MCF 10A (cell line): ENCODE results near the gene COG2. TPM values are rescaled to one million over a fixed set of nuclear protein-coding genes. Genes with fewer than 3 reads are reported as not detected.

Experiments used
- BruUV-seq: library from RNA; stranded (reverse); fragments of 400-500 nt; replicated peaks from 2 replicates; lab custom pipeline; 2021; lab: Mats Ljungman, UMichigan
- CTCF ChIA-PET: fragments of 300-600 bp; sonication (Branson Sonifier 250); formaldehyde crosslinking; extraction: SDS; loops from one replicate; lab custom pipeline; 2021; ENCODE audit warnings: antibody characterized with exemption, inconsistent platforms; lab: Yijun Ruan, JAX
- POLR2A ChIA-PET: fragments of 300-600, 350-650 bp; sonication (Branson Sonifier 250); formaldehyde crosslinking; extraction: SDS; loops from one replicate; lab custom pipeline; 2020; ENCODE audit warnings: antibody characterized with exemption, inconsistent platforms; lab: Yijun Ruan, JAX
- DNase-seq: peaks from one replicate; pipeline ENCODE4 v3.0.0-alpha.2; 2018; ENCODE audit not compliant: unreplicated experiment
- H3K27ac Mint-ChIP-seq: one replicate; pipeline ENCODE4 v1.8.0; 2022; ENCODE audit warnings: mild to moderate bottlenecking, low read depth, mixed read lengths; ENCODE audit not compliant: unreplicated experiment
- H3K27me3 Mint-ChIP-seq: one replicate; pipeline ENCODE4 v1.8.0; 2022; ENCODE audit warnings: mixed read lengths; ENCODE audit not compliant: insufficient read depth, unreplicated experiment
- H3K36me3 Mint-ChIP-seq: one replicate; pipeline ENCODE4 v1.8.0; 2022; ENCODE audit warnings: mild to moderate bottlenecking, moderate library complexity, mixed read lengths; ENCODE audit not compliant: insufficient read depth, unreplicated experiment
- H3K4me1 Mint-ChIP-seq: one replicate; pipeline ENCODE4 v1.8.0; 2022; ENCODE audit warnings: mixed read lengths; ENCODE audit not compliant: insufficient read depth, unreplicated experiment
- H3K4me3 Mint-ChIP-seq: one replicate; pipeline ENCODE4 v1.8.0; 2022; ENCODE audit warnings: mild to moderate bottlenecking, moderate library complexity, mixed read lengths; ENCODE audit not compliant: unreplicated experiment
- H3K9me3 Mint-ChIP-seq: one replicate; pipeline ENCODE4 v1.8.0; 2022; ENCODE audit warnings: mixed read lengths; ENCODE audit not compliant: unreplicated experiment
- intact Hi-C: fragments of 100-400 bp; cut with micrococcal nuclease; formaldehyde crosslinking; loops from 2 replicates; pipeline ENCODE4 v1.14.1; 2022
- total RNA-seq: library from RNA; stranded (reverse); gene quantifications from 2 replicates; pipeline ENCODE4 v1.2.3, GENCODE V29; 2022
- TF ChIP-seq, protein P1 (sequence below): fragments of 200-600 bp; IDR thresholded peaks from one replicate; pipeline ENCODE4 v1.8.0; 2022; ENCODE audit warnings: antibody characterized with exemption, mild to moderate bottlenecking; ENCODE audit not compliant: unreplicated experiment

COG2 gene
- total RNA-seq, 1 experiment from 2014 or later: 46.7 TPM

GRCh38 chr1:230701434-230701833, 59.2 kb downstream of the COG2 start:
- DNase-seq: no peak
- H3K27me3 Mint-ChIP-seq: peaks cover 14% of the 10 kb centered on the region
- H3K9me3 Mint-ChIP-seq: no peaks in the 10 kb centered on the region
- no peaks in the 10 kb centered on the region for H3K36me3 Mint-ChIP-seq
- BruUV-seq: no TSS peak
- TF ChIP-seq, protein P1, sequence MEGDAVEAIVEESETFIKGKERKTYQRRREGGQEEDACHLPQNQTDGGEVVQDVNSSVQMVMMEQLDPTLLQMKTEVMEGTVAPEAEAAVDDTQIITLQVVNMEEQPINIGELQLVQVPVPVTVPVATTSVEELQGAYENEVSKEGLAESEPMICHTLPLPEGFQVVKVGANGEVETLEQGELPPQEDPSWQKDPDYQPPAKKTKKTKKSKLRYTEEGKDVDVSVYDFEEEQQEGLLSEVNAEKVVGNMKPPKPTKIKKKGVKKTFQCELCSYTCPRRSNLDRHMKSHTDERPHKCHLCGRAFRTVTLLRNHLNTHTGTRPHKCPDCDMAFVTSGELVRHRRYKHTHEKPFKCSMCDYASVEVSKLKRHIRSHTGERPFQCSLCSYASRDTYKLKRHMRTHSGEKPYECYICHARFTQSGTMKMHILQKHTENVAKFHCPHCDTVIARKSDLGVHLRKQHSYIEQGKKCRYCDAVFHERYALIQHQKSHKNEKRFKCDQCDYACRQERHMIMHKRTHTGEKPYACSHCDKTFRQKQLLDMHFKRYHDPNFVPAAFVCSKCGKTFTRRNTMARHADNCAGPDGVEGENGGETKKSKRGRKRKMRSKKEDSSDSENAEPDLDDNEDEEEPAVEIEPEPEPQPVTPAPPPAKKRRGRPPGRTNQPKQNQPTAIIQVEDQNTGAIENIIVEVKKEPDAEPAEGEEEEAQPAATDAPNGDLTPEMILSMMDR: no peak
- no peaks in the 10 kb centered on the region for H3K4me1 Mint-ChIP-seq
- no peak overlapping the region for H3K4me3 Mint-ChIP-seq
- no peak overlapping the region for H3K27ac Mint-ChIP-seq
- CTCF ChIA-PET: no interaction called here
- POLR2A ChIA-PET: interaction anchor here (1.0 kb wide), 1 partner anchor 59 kb away, joined by 3 read pairs; the partner anchor contains the start of gene COG2
- intact Hi-C loops: no loop called here

DNA sequence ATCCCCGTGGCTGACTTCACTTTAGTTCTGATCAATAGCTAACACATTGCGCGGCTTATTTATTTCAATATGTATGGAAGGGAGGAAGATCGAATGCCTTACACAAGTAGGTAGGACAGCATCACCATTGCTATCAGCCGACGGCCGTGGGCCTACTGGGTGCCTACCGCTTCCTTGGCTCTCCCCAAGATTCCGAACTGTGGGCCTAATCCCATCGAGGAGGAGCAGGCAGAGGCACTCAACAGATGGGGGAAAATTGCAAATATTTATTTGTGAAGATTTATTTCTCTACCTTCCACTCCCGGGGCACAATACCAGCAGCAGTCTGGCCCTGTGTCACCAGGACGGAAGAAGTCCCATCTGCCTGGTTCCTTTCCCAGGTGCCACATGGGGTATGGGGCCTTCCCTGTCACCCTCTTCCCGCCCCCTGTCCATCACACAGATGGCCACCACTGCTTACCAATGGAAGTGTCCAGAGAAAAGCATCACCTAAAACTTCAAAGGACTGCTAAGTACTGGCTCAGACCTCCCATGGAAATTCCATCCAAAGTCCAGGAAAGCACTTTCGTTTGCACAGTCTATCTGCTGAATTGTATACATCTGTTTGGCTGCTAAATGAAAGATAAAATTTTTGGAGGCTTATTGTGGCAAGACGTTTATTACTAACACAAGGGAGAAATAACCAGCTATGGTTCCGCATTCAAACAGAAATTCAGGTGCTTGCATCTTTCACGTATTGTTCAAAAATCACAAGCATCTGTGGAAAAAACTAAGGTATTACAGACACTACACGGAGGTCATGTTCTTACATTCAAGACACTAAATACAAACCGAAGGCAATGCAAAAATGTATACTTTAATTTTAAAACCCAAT, 59.9 kb downstream of the COG2 start:
- TF ChIP-seq, protein P1: no peak
- H3K4me3 Mint-ChIP-seq: no peak overlapping the region
- CTCF ChIA-PET: interaction anchor here (0.6 kb wide), 1 partner anchor 17 kb away, joined by 3 read pairs; no protein-coding TSS in a partner anchor
- no peak overlapping the region for H3K27ac Mint-ChIP-seq
- no peaks in the 10 kb centered on the region for H3K36me3 Mint-ChIP-seq
- POLR2A ChIA-PET: interaction anchor here (0.7 to 1.0 kb wide), 2 partner anchors 59 to 350 kb away, joined by 3 read pairs; partner anchors contain the start of gene COG2
- no peak for DNase-seq
- no peaks in the 10 kb centered on the region for H3K9me3 Mint-ChIP-seq
- H3K27me3 Mint-ChIP-seq: peaks cover 14% of the 10 kb centered on the region
- BruUV-seq: no TSS peak
- no peaks in the 10 kb centered on the region for H3K4me1 Mint-ChIP-seq
- intact Hi-C loops: no loop called here

DNA sequence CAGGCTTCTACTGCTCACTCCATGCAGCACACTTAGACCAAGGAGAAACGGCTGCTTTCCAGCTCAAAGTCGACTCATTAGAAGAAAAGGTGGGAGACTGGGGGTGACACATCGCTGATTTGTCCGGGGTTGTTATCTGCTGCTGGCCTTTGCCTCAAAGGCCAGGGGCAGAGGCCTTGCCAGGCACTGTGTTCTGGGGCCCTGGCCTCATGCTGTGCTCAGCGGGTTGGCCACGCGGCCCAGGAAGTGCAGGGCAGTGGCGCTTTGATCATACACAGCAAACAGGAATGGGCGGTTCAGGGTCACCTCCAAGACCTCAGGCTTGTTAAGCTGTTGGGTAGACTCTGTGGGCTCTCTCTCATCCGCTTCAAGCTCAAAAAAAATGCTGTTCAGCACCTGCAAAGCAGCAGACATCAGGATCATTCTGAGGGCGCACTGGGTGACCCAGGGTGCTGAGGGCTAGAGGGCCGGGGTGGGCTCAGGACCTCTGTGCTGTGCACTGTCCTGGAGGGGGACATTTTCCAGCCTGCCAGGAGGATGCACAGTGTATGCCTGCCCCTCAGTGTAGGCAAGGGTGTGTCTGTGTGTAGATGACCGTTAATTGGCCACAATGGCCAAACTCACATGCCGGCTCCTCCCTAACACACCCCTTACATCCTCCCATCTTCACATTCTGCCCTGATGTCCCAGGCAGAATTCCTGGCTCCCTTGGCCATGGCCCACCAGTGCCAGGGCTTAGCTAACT, 60.8 kb downstream of the COG2 start:
- H3K27me3 Mint-ChIP-seq: peaks cover 14% of the 10 kb centered on the region
- no peaks in the 10 kb centered on the region for H3K9me3 Mint-ChIP-seq
- ChIA-PET POLR2A (no interaction called here), CTCF (interaction anchor here (0.6 kb wide), 2 partner anchors 16 to 350 kb away, joined by 3 read pairs; no protein-coding TSS in a partner anchor)
- H3K4me3 Mint-ChIP-seq: no peak overlapping the region
- H3K27ac Mint-ChIP-seq: no peak overlapping the region
- intact Hi-C loops: no loop called here
- BruUV-seq: no TSS peak
- H3K4me1 Mint-ChIP-seq: no peaks in the 10 kb centered on the region
- DNase-seq: no peak
- no peaks in the 10 kb centered on the region for H3K36me3 Mint-ChIP-seq
- TF ChIP-seq, protein P1: no peak
